GM21447 (cell line): ENCODE results near the gene SEBOX.
A peak's percentile ranks its signal among the peaks of the same experiment; 100 is the strongest.

Experiments
- ATAC-seq: cut with Tn5 transposase; IDR thresholded peaks from one replicate; pipeline ENCODE4 v1.9.1; 2021; ENCODE audit not compliant: unreplicated experiment

The SEBOX gene

DNA sequence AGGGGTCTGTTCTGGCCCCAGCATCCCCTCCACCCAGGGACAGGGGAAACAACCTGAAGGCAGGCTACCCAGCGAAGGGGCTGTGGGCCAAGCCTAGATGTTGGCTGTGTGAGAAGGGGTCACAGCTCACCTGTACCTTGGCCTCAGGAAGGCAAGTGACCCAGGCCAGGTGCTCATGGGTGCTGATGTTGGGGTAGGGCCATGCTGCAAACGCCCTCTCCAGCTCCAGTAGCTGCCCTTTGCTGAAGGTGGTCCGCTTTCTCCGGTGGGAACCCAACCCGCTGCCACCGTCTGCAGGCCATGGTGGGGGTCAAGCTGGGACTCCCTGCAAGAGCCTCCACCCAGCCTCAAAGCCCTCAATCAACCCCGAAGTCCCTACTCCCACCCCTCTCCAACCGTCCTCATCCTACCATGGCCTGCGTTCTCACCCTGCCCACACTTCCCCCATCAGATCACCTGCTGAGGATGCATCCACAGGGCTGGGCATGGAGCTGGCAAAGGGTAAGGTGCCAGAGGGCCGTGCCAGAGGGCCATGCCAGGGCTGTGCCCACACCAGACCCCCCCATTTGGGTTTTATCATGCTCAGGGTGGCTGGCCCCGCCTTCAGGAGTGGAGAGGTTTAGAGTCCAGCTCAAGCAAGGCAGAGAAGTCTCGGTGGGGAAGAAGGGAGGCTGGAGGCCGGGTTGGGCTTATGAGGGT is at the start of gene SEBOX:
Gene SEBOX, minus strand, starts transcription at position 535 of the 699 bp plus-strand sequence. Its CDS starts 48 bp downstream, at position 487.
- ATAC-seq = no peak

DNA sequence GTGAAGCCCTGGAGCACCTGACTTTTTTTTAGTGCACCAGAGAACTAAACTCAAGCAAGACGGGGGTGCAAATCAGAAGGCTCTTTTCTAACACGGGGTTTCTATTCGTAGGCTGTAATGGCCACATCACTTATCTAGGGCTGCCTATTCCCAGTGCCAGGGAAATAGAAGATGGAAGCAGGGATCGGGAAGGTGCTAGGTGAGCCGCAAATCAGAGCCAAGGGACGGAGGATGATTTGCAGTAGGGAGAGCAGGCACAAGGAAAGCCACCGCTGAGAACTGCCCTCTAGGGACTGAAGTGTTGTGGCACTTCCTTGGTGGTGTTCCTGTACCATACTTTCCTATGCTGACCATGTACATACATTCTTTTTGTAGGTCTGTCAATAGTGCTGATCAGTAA is 48.8 kb upstream of the SEBOX start:
- no peak for ATAC-seq

GRCh38 chr17:28412099-28412498 is 47.1 kb upstream of the SEBOX start:
- ATAC-seq = no peak

GRCh38 chr17:28407974-28408306 is 42.9 kb upstream of the SEBOX start:
- ATAC-seq = no peak

GRCh38 chr17:28407130-28407973 is 42.4 kb upstream of the SEBOX start:
- no peak for ATAC-seq

DNA sequence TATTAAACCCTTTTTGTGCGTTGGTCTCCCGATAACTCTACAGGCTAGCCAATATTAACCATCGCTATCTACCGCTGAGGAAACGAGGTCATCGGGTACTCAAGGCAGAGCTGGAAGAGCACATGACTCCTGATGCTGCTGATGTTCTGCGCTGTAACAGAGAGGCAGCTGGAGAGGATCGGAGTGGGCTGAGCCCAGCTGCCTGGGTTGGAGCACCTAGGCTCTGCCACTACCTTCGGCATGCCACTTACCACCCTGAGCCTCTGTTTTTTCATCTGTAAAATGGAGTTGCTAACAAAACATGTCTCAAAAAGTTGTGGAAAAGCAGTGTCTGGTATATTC is 41.4 kb upstream of the SEBOX start:
- no peak for ATAC-seq

- peak; percentile 54 for ATAC-seq
Measured at GRCh38 chr17:28405632-28406472, 40.9 kb upstream of the SEBOX start, which contains the start of gene SLC46A1. SLC46A1 (minus strand) TSS chr17:28406212; CDS start chr17:28406114, 98 bp downstream.

DNA sequence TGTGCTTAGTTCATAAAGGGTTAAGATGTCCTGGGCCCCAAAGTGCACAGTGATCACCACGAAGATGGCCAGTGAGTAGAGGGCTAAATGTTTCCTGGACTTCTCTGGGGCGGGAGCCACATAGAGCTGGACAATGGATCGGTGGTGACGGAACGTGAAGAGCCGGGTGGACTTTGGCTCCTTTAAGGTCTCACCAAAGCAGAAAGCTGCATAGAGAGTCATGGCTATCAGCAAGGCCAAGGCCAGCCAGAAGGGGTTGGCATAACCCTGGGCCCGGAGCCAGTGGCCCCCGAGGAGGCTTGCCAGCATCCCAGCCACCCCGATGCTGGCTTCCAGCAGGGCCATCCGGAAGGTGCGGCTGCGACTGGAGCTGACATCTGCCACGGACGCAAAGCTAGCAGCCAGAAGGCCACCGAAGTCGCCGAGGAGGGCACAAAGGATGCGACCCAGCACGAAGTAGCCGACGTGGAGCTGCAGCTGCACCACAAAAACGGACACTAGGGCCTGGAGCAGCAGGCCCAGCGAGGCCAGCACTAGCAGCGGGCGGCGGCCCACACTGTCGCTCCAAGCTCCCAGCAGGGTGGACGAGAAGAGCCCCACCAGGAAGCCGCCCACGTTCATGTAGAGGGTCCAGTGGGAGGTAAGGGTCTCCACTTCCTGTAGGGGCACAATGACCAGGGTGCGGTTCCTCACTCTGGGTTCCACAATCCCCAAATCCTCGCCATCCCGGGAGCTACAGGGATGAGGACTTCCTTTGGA is 40.0 kb upstream of the SEBOX start:
- no peak for ATAC-seq

GRCh38 chr17:28404461-28404811 is 39.4 kb upstream of the SEBOX start:
- no peak for ATAC-seq

DNA sequence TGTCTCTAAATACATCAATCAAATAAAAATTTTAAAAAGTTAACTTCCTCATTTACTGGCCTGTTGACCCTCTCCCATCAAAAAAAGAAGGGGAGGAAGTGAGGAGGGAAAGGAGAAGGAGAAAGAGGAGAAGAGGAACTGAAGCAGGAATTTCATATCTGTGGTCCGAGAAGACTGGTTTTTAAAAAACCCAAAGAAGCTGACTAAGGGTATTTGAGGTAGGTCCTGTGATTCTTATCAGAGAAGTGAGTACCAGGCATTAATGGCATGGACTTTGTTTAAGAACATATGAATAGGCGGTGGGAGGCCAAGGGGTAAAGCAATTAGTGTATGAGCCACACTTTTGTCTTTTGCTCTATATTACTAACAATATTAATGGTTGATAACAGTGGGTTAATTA is 39.0 kb upstream of the SEBOX start:
- ATAC-seq = no peak

DNA sequence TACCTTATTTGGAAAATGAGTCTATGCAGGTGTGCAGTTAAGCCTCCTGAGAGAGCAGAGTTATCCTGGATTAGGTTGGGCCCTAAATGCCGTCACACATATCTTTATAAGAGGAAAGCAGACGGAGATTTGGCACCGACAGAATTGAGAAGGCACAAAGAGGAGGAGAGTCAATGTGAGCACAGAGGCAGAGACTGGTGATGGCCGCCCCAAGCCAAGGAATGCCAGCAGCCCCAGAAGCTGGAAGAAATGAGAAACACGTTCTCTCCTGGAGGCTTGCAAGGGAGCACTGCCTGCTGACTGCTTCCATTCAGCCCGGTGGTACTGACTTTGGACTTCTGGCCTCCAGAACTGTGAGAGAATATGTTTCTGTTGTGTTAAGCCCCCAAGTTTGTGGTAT is 37.8 kb upstream of the SEBOX start:
- ATAC-seq = no peak

GRCh38 chr17:28402224-28402630 is 37.2 kb upstream of the SEBOX start:
- ATAC-seq = no peak

GRCh38 chr17:28399808-28400207 is 34.8 kb upstream of the SEBOX start:
- ATAC-seq = no peak

DNA sequence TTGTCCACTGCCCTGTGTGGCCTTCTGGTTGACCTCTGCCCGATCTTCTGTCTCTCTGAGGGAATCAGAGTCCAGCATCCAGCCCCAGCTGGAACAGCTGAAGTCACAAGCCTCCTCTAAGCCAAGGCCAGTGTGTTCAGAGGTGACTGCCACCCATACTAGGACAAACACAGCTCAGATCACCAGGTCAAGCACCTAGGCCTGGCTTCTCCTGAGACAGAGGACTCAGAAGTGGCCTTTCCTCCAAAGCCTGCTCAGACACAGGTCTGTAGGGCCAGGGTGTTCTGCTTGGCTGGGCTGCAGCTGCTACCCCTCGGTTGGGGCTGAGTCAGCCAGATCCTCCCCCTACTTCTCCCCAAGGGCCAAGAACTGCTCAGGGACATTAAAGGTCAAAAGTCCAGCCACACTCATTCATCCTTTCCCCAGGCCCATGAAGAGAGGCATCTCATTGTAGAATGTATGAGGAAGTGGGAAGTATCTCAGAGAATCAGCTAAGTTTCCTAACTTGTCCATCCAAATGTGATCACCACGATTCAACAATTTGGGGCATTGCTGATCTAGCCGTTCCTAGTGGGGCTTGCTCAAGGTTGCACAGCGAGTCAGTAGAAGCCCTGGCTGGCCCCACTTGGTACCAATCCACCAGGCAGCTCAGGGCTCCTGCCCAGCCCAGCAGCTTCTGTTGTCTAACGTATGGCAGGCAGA is 33.4 kb upstream of the SEBOX start:
- ATAC-seq = no peak

GRCh38 chr17:28397687-28398279 is 32.8 kb upstream of the SEBOX start:
- no peak for ATAC-seq

DNA sequence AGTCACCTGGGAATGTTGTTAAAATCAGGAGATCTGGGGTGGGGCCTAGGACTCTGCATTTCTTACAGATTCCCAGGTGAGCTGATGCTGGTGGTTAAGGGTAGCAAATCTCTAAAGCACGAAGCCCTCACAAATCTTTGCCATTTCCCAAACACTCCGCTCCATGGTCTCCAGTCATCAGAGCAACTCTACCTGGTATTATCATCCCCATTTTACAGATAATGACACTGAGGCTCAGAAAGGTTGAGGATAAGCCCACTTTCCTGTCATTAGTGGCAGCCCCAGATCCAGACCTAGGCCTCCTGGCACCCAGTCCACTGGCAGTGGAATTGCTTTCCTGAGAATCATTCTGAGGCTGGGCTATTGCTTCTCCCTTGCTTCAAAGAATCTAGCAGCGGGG is 32.3 kb upstream of the SEBOX start:
- ATAC-seq = no peak

GRCh38 chr17:28396635-28397239 is 31.7 kb upstream of the SEBOX start:
- no peak for ATAC-seq

DNA sequence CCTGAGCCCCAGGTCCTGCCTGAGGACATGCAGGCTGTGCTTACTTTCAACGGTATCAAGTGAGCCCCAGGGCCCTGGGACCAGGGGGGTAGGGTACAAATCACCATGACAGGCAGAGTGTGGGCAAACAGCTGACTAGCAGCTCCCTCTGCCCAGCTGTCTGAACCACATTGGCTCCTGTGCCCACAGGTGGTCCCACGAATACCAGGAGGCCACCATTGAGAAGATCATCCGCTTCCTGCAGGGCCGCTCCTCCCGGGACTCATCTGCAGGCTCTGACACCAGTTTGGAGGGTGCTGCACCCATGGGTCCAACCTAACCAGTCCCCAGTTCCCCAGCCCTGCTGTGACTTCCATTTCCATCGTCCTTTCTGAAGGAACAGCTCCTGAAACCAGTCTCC is 31.0 kb upstream of the SEBOX start:
- no peak for ATAC-seq

GRCh38 chr17:28395426-28395825 is 30.4 kb upstream of the SEBOX start:
- no peak for ATAC-seq
